ENCODE data around the gene APOM.

- no peak for TF ChIP-seq EZH2 (IDR thresholded peaks at IDR 0.05; ENCODE audit: borderline replicate concordance, low read depth, low read length, poor library complexity, severe bottlenecking)
- no peak for TF ChIP-seq CTCF (conservative IDR thresholded peaks at IDR 0.05; ENCODE audit: low read depth, low read length)
Measured at GRCh38 chr6:31701666-31702404, 46.1 kb downstream of the APOM start.

All from A673 (cell line).